Upper lobe of left lung (tissue), 4 donors: ENCODE results near the gene RPUSD3.

Source experiments
- POLR2AphosphoS5 ChIP-seq, 2 donors: sonication (generic); formaldehyde crosslinking; IDR thresholded peaks; one replicate each; pipeline ENCODE4 v1.5.1; 2017; ENCODE audit warnings: antibody characterized with exemption in 2 of 2
- TF ChIP-seq, protein P1 (sequence below), 6 experiments: fragments of 450-650 bp in 4 of 6; fragments of 200-600 bp in 2 of 6; sonication (generic) in 2 of 6; IDR thresholded peaks; one replicate each; pipeline ENCODE4 v1.5.1; 2016 to 2019; ENCODE audit warnings: antibody characterized with exemption in 6 of 6

GRCh38 chr3:9810846-9811245 is 33.0 kb downstream of the RPUSD3 start:
- TF ChIP-seq, protein P1, sequence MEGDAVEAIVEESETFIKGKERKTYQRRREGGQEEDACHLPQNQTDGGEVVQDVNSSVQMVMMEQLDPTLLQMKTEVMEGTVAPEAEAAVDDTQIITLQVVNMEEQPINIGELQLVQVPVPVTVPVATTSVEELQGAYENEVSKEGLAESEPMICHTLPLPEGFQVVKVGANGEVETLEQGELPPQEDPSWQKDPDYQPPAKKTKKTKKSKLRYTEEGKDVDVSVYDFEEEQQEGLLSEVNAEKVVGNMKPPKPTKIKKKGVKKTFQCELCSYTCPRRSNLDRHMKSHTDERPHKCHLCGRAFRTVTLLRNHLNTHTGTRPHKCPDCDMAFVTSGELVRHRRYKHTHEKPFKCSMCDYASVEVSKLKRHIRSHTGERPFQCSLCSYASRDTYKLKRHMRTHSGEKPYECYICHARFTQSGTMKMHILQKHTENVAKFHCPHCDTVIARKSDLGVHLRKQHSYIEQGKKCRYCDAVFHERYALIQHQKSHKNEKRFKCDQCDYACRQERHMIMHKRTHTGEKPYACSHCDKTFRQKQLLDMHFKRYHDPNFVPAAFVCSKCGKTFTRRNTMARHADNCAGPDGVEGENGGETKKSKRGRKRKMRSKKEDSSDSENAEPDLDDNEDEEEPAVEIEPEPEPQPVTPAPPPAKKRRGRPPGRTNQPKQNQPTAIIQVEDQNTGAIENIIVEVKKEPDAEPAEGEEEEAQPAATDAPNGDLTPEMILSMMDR (IDR thresholded peaks at IDR 0.05), result no peak
- no peak for TF ChIP-seq POLR2AphosphoS5 (IDR thresholded peaks at IDR 0.05)
